SK-N-MC (cell line): Measurements from ENCODE around the gene CALD1.

Experiments
- EZH2 ChIP-seq: fragments of 200-600 bp; sonication (generic); IDR thresholded peaks from one replicate; pipeline ENCODE4 v1.6.1; 2017; ENCODE audit warnings: antibody characterized with exemption
- FOXP2 ChIP-seq: optimal IDR thresholded peaks from 2 replicates; pipeline ENCODE3; 2011; ENCODE audit warnings: mild to moderate bottlenecking, moderate library complexity; ENCODE audit not compliant: insufficient read depth; ENCODE audit errors: extremely low read length, control extremely low read depth
- POLR2AphosphoS5 ChIP-seq: IDR thresholded peaks from 2 replicates; pipeline ENCODE4 v1.6.1; 2012; ENCODE audit warnings: mild to moderate bottlenecking, low read depth, low read length, borderline replicate concordance

DNA sequence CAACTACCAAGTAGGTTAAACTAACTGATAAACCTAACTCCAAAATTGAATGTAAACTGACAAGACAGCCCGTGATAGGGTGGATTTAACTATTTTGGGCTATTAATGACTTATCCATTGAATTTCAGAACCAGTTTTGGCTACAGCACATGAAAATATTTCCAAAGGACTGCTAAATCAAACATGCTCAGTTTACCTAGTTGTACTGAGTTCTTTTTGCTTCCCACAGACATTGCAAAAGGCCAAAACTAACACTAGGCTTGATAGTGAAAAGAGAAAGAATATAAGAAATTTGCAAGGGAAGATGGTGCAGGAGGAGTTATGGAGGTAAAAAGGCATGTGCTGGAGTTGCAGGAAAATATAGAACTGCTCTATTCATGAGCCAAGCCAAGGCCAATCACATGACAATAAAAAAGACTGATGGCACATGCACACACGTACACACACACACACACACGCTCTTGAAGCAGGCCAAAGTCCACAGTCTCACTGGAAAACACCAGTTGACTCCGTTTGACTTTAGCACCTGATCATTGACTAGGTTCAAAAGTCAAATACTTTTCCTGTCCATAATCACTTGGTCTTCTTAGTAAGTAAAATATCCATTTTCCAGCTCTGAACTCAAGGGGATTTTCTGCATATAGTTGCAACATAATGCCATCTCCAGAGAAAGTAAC lies 130.9 kb downstream of the CALD1 start:
- TF ChIP-seq POLR2AphosphoS5 (no peak), EZH2 (no peak), FOXP2 (no peak)
